Activated T-cell treated with anti-CD3 and anti-CD28 coated beads, Interleukin-2, amount 50 U/mL, for 24 hours (primary cell): ENCODE results near the gene MRPL22.
"Not testable (repeated sequence)": the region's sequence is repeated elsewhere in the genome, so short reads cannot be mapped to it uniquely, and the experiment has no call there.

Experiments used
- DNase-seq: peaks from one replicate; pipeline ENCODE4 v3.0.0-alpha.2; 2020
- H3K27ac Mint-ChIP-seq: 2 replicates; pipeline ENCODE4 v1.8.0; 2020; ENCODE audit warnings: mild to moderate bottlenecking, mixed read lengths
- H3K27me3 Mint-ChIP-seq: 2 replicates; pipeline ENCODE4 v1.8.0; 2020; ENCODE audit warnings: mixed read lengths
- H3K36me3 Mint-ChIP-seq: 2 replicates; pipeline ENCODE4 v1.8.0; 2020; ENCODE audit warnings: low read depth, mixed read lengths
- H3K4me1 Mint-ChIP-seq: 2 replicates; pipeline ENCODE4 v1.8.0; 2020; ENCODE audit warnings: low read depth, mixed read lengths
- H3K4me3 Mint-ChIP-seq: 2 replicates; pipeline ENCODE4 v1.8.0; 2020; ENCODE audit warnings: mild to moderate bottlenecking, moderate library complexity, mixed read lengths
- H3K9me3 Mint-ChIP-seq: 2 replicates; pipeline ENCODE4 v1.8.0; 2020; ENCODE audit warnings: mixed read lengths

MRPL22 gene

GRCh38 chr5:154940772-154941620 lies at the start of gene MRPL22:
TSS of gene MRPL22 (plus strand) at chr5:154941073. CDS start at chr5:154941111, 38 bp downstream.
- peaks cover 38% of the 10 kb centered on the region for H3K36me3 Mint-ChIP-seq
- H3K27me3 Mint-ChIP-seq = no peaks in the 10 kb centered on the region

GRCh38 chr5:154892369-154892771 lies 48.5 kb upstream of the MRPL22 start:
- peaks cover 6% of the 10 kb centered on the region for H3K9me3 Mint-ChIP-seq
- DNase-seq = no peak

More at GRCh38 chr5:154940772-154941620, at the start of gene MRPL22:
- peak; percentile 95 for DNase-seq
- Mint-ChIP-seq H3K4me3 (peak within 1 kb of the TSS; percentile 94), H3K9me3 (no peaks in the 10 kb centered on the region), H3K27ac (peak within 1 kb of the TSS; percentile 97), H3K4me1 (peaks cover 49% of the 10 kb centered on the region)

GRCh38 chr5:154893381-154893780 lies 47.5 kb upstream of the MRPL22 start:
- Mint-ChIP-seq H3K27me3 (no peaks in the 10 kb centered on the region), H3K27ac (no peak overlapping the region), H3K4me1 (no peaks in the 10 kb centered on the region), H3K4me3 (no peak overlapping the region), H3K36me3 (peaks cover 96% of the 10 kb centered on the region), H3K9me3 (no peaks in the 10 kb centered on the region)
- no peak for DNase-seq

More at GRCh38 chr5:154892369-154892771, 48.5 kb upstream of the MRPL22 start:
- Mint-ChIP-seq H3K4me3 (no peak overlapping the region), H3K36me3 (peaks cover 96% of the 10 kb centered on the region), H3K27ac (no peak overlapping the region), H3K27me3 (no peaks in the 10 kb centered on the region), H3K4me1 (no peaks in the 10 kb centered on the region)

- Mint-ChIP-seq H3K9me3 (no peaks in the 10 kb centered on the region), H3K27me3 (no peaks in the 10 kb centered on the region), H3K4me1 (no peaks in the 10 kb centered on the region), H3K36me3 (peaks cover 97% of the 10 kb centered on the region), H3K27ac (no peak overlapping the region), H3K4me3 (no peak overlapping the region)
- DNase-seq = no peak
Observed at GRCh38 chr5:154895606-154896561, 45.0 kb upstream of the MRPL22 start.

GRCh38 chr5:154896562-154897165 lies 44.2 kb upstream of the MRPL22 start:
- Mint-ChIP-seq H3K4me3 (no peak overlapping the region), H3K36me3 (peaks cover 97% of the 10 kb centered on the region), H3K9me3 (no peaks in the 10 kb centered on the region), H3K4me1 (no peaks in the 10 kb centered on the region), H3K27ac (no peak overlapping the region), H3K27me3 (no peaks in the 10 kb centered on the region)
- DNase-seq = no peak

GRCh38 chr5:154898210-154898609 lies 42.7 kb upstream of the MRPL22 start:
- Mint-ChIP-seq H3K4me3 (no peak overlapping the region), H3K27me3 (no peaks in the 10 kb centered on the region), H3K36me3 (peaks cover 97% of the 10 kb centered on the region), H3K27ac (no peak overlapping the region), H3K4me1 (no peaks in the 10 kb centered on the region), H3K9me3 (no peaks in the 10 kb centered on the region)
- DNase-seq = no peak

GRCh38 chr5:154899151-154899816 lies 41.6 kb upstream of the MRPL22 start:
- no peaks in the 10 kb centered on the region for H3K4me1 Mint-ChIP-seq
- no peak overlapping the region for H3K4me3 Mint-ChIP-seq
- H3K36me3 Mint-ChIP-seq = peaks cover 95% of the 10 kb centered on the region
- no peak overlapping the region for H3K27ac Mint-ChIP-seq
- H3K9me3 Mint-ChIP-seq = no peaks in the 10 kb centered on the region
- DNase-seq = no peak
- no peaks in the 10 kb centered on the region for H3K27me3 Mint-ChIP-seq

GRCh38 chr5:154900066-154900465 lies 40.8 kb upstream of the MRPL22 start:
- Mint-ChIP-seq H3K4me3 (no peak overlapping the region), H3K36me3 (peaks cover 98% of the 10 kb centered on the region), H3K9me3 (no peaks in the 10 kb centered on the region), H3K27me3 (no peaks in the 10 kb centered on the region), H3K4me1 (no peaks in the 10 kb centered on the region), H3K27ac (peak overlapping the region; percentile 47)
- DNase-seq = no peak

GRCh38 chr5:154901276-154901675 lies 39.6 kb upstream of the MRPL22 start:
- DNase-seq = no peak
- no peak overlapping the region for H3K27ac Mint-ChIP-seq
- H3K4me1 Mint-ChIP-seq = no peaks in the 10 kb centered on the region
- no peaks in the 10 kb centered on the region for H3K27me3 Mint-ChIP-seq
- H3K9me3 Mint-ChIP-seq = no peaks in the 10 kb centered on the region
- H3K4me3 Mint-ChIP-seq = no peak overlapping the region
- peaks cover 98% of the 10 kb centered on the region for H3K36me3 Mint-ChIP-seq

GRCh38 chr5:154901913-154902312 lies 39.0 kb upstream of the MRPL22 start:
- H3K36me3 Mint-ChIP-seq = peaks cover 98% of the 10 kb centered on the region
- H3K27me3 Mint-ChIP-seq = no peaks in the 10 kb centered on the region
- no peaks in the 10 kb centered on the region for H3K9me3 Mint-ChIP-seq
- H3K4me1 Mint-ChIP-seq = no peaks in the 10 kb centered on the region
- DNase-seq = no peak
- no peak overlapping the region for H3K27ac Mint-ChIP-seq
- H3K4me3 Mint-ChIP-seq = no peak overlapping the region

- H3K4me3 Mint-ChIP-seq, H3K27me3 Mint-ChIP-seq, H3K9me3 Mint-ChIP-seq, H3K4me1 Mint-ChIP-seq, DNase-seq, H3K27ac Mint-ChIP-seq: not testable (repeated sequence)
- peaks cover 97% of the 10 kb centered on the region for H3K36me3 Mint-ChIP-seq
Observed at GRCh38 chr5:154905601-154906000, 35.3 kb upstream of the MRPL22 start.

GRCh38 chr5:154916874-154917273 lies 24.0 kb upstream of the MRPL22 start:
- Mint-ChIP-seq H3K4me1 (no peaks in the 10 kb centered on the region), H3K27ac (no peak overlapping the region), H3K27me3 (no peaks in the 10 kb centered on the region), H3K9me3 (no peaks in the 10 kb centered on the region), H3K4me3 (no peak overlapping the region), H3K36me3 (peaks cover 87% of the 10 kb centered on the region)
- DNase-seq = no peak

- Mint-ChIP-seq H3K27me3 (no peaks in the 10 kb centered on the region), H3K36me3 (peaks cover 83% of the 10 kb centered on the region), H3K4me1 (no peaks in the 10 kb centered on the region), H3K4me3 (no peak overlapping the region), H3K27ac (no peak overlapping the region), H3K9me3 (no peaks in the 10 kb centered on the region)
- DNase-seq = no peak
Observed at GRCh38 chr5:154917757-154918156, 23.1 kb upstream of the MRPL22 start.
